Stimulated activated CD8-positive, alpha-beta memory T cell treated with anti-CD3 and anti-CD28 coated beads, Interleukin-12 subunit alpha, Interleukin-12 subunit beta, amount 100 ng/mL, for 24 hours (primary cell): Measurements from ENCODE around the gene MYOCOS.
"Not testable (repeated sequence)": the region's sequence is repeated elsewhere in the genome, so short reads cannot be mapped to it uniquely, and the experiment has no call there.

Experiments
- DNase-seq: peaks from one replicate; pipeline ENCODE4 v3.0.0-alpha.2; 2020; ENCODE audit errors: extremely low read depth

Gene MYOCOS

GRCh38 chr1:171625225-171625624 lies 3.2 kb downstream of the MYOCOS start:
- no peak for DNase-seq

GRCh38 chr1:171627020-171627419 lies 5.0 kb downstream of the MYOCOS start:
- no peak for DNase-seq

GRCh38 chr1:171628225-171628624 lies 6.2 kb downstream of the MYOCOS start:
- no peak for DNase-seq

GRCh38 chr1:171635661-171636060 lies 13.6 kb downstream of the MYOCOS start:
- no peak for DNase-seq

GRCh38 chr1:171636141-171636540 lies 14.1 kb downstream of the MYOCOS start:
- no peak for DNase-seq

- no peak for DNase-seq
Observed at GRCh38 chr1:171637928-171638576, 16.0 kb downstream of the MYOCOS start.

- DNase-seq: no peak
Observed at GRCh38 chr1:171640225-171640624, 18.2 kb downstream of the MYOCOS start.

GRCh38 chr1:171641076-171641864 lies 19.2 kb downstream of the MYOCOS start:
- no peak for DNase-seq

GRCh38 chr1:171642197-171642596 lies 20.2 kb downstream of the MYOCOS start:
- DNase-seq: no peak

- DNase-seq: no peak
Observed at GRCh38 chr1:171643156-171643555, 21.1 kb downstream of the MYOCOS start.

GRCh38 chr1:171644805-171645483 lies 22.9 kb downstream of the MYOCOS start:
- peak; percentile 15 for DNase-seq

GRCh38 chr1:171645553-171646248 lies 23.7 kb downstream of the MYOCOS start:
- no peak for DNase-seq

GRCh38 chr1:171646249-171646560 lies 24.2 kb downstream of the MYOCOS start:
- DNase-seq: no peak

GRCh38 chr1:171652234-171652822 lies 30.3 kb downstream of the MYOCOS start, which contains the start of gene MYOC:
MYOC (minus strand) TSS chr1:171652688; CDS start chr1:171652611, 77 bp downstream.
- DNase-seq: no peak

- DNase-seq: no peak
Observed at GRCh38 chr1:171653796-171654195, 31.8 kb downstream of the MYOCOS start.

- no peak for DNase-seq
Observed at GRCh38 chr1:171654201-171654941, 32.3 kb downstream of the MYOCOS start.

GRCh38 chr1:171654942-171655745 lies 33.1 kb downstream of the MYOCOS start:
- peak; percentile 28 for DNase-seq

- DNase-seq: no peak
Observed at GRCh38 chr1:171655746-171656116, 33.7 kb downstream of the MYOCOS start.

GRCh38 chr1:171656206-171656605 lies 34.2 kb downstream of the MYOCOS start:
- not testable (repeated sequence) for DNase-seq

- no peak for DNase-seq
Observed at GRCh38 chr1:171661076-171661650, 39.1 kb downstream of the MYOCOS start.
